Tibial artery (tissue), 4 donors: ENCODE measurements around the gene SAMD9.
"Not testable (repeated sequence)": the region's sequence is repeated elsewhere in the genome, so short reads cannot be mapped to it uniquely, and the experiment has no call there.

Experiments
- DNase-seq, 2 donors: peaks; one replicate each; pipeline ENCODE4 v3.0.0-alpha.2; 2019
- H3K27ac ChIP-seq, 2 donors: fragments of 200-600 bp; sonication (generic) in 1 of 2; 1 replicate in 1 of 2; 2 replicates in 1 of 2; pipeline ENCODE4 v1.5.1; 2018 to 2019; ENCODE audit warnings: mild to moderate bottlenecking in 1 of 2
- H3K27me3 ChIP-seq, 2 donors: fragments of 200-600 bp; sonication (generic) in 1 of 2; one replicate each; pipeline versions ENCODE4 v1.5.1 to v1.6.0; 2016 to 2019
- H3K36me3 ChIP-seq, 3 donors: fragments of 200-600 bp; sonication (generic) in 2 of 3; one replicate each; pipeline ENCODE4 v1.5.1; 2016 to 2019; ENCODE audit warnings: mild to moderate bottlenecking in 2 of 3
- H3K4me1 ChIP-seq, 4 donors: fragments of 200-600 bp; sonication (generic) in 2 of 4; 1 replicate in 3 of 4; 2 replicates in 1 of 4; pipeline ENCODE4 v1.5.1; 2016 to 2019
- H3K4me3 ChIP-seq, 2 donors: fragments of 200-600 bp; sonication (generic) in 1 of 2; 1 replicate in 1 of 2; 2 replicates in 1 of 2; pipeline ENCODE4 v1.5.1; 2018 to 2019; ENCODE audit warnings: mild to moderate bottlenecking in 2 of 2
- H3K9me3 ChIP-seq, 3 donors: fragments of 200-600 bp; sonication (generic) in 1 of 3; one replicate each; pipeline ENCODE4 v1.5.1; 2016 to 2019
- intact Hi-C: fragments of 100-400 bp; cut with DNase I; formaldehyde crosslinking; loops from one replicate; pipeline ENCODE4 v1.15.0; 2023; ENCODE audit warnings: low total_unique reads
- TF ChIP-seq, protein P1 (sequence below), 2 experiments: fragments of 200-600 bp in 1 of 2; fragments of 450-650 bp in 1 of 2; IDR thresholded peaks; one replicate each; pipeline ENCODE4 v1.5.1; 2017 to 2019; ENCODE audit warnings: antibody characterized with exemption in 2 of 2, mild to moderate bottlenecking in 1 of 2, moderate library complexity in 1 of 2

The SAMD9 gene

DNA sequence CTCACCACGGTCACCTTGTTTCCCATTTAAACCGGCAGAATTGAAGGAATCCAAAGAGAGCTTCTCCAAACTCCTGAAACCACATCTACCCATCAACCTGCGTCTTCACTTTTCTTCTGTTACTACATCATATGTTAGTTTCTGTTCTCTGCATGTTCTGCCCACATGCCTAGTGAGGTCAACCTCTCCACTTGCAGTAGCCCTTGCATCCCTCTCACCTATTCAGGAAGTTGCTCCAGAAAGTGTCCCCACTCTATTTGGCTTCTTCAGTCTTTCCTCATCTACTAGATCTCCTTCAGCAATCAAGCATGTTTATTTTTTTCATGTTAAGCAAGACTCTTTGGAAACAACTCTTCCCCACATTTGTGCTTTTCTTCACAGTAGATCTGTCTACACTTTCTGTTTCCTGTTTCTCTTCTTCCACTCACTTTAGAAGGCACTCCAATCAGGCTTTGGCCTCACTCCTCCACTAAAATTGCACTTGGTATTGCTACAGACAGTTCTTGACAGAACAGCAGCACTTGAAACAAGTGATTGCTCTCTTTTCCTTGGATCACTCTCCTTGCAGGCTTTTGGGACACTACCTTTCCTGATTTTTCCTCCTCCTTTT lies 22.9 kb upstream of the SAMD9 start:
- H3K27me3 ChIP-seq, result no peaks in the 10 kb centered on the region
- H3K4me3 ChIP-seq, result no peak overlapping the region
- intact Hi-C loops, result no loop called here
- peaks cover 0 to 45% (median 24%) of the 10 kb centered on the region in 3 donors for H3K9me3 ChIP-seq
- TF ChIP-seq, protein P1, sequence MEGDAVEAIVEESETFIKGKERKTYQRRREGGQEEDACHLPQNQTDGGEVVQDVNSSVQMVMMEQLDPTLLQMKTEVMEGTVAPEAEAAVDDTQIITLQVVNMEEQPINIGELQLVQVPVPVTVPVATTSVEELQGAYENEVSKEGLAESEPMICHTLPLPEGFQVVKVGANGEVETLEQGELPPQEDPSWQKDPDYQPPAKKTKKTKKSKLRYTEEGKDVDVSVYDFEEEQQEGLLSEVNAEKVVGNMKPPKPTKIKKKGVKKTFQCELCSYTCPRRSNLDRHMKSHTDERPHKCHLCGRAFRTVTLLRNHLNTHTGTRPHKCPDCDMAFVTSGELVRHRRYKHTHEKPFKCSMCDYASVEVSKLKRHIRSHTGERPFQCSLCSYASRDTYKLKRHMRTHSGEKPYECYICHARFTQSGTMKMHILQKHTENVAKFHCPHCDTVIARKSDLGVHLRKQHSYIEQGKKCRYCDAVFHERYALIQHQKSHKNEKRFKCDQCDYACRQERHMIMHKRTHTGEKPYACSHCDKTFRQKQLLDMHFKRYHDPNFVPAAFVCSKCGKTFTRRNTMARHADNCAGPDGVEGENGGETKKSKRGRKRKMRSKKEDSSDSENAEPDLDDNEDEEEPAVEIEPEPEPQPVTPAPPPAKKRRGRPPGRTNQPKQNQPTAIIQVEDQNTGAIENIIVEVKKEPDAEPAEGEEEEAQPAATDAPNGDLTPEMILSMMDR (IDR thresholded peaks at IDR 0.05), result no peak
- DNase-seq, result no peak
- H3K27ac ChIP-seq, result no peak overlapping the region
- H3K4me1 ChIP-seq, result peaks cover 0 to 2% (median 0%) of the 10 kb centered on the region in 4 donors
- H3K36me3 ChIP-seq, result peaks cover 93 to 96% (median 95%) of the 10 kb centered on the region in 3 donors

DNA sequence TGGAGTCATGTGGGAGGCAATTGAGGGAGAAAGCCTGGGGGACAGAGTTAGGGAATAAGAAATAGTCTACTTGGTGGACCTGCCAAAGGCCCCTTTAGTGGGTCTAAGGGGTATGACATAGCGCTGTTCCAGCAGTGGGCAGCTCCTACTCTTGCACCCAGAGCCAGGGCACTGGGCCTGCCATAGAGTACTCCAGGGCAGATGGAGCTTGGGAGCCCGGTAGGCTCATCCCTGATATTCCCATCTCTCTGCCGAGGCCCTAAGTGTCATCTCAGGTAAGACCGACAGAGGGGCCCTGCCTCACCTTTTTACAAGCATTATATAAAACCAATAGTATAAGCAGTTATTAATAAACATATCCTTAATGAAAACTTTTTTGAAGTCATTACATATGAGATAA lies 20.8 kb upstream of the SAMD9 start:
- Histone ChIP-seq H3K9me3 (peaks cover 0 to 66% (median 36%) of the 10 kb centered on the region in 3 donors), H3K4me3 (no peak overlapping the region), H3K4me1 (no peaks in the 10 kb centered on the region), H3K36me3 (peaks cover 88 to 97% (median 92%) of the 10 kb centered on the region in 3 donors), H3K27ac (no peak overlapping the region), H3K27me3 (no peaks in the 10 kb centered on the region)
- DNase-seq, result no peak
- TF ChIP-seq, protein P1 (IDR thresholded peaks at IDR 0.05), result no peak
- intact Hi-C loops, result no loop called here

- no peak for DNase-seq
- intact Hi-C loops, result no loop called here
- TF ChIP-seq, protein P1 (IDR thresholded peaks at IDR 0.05), result no peak
- no peak overlapping the region for H3K27ac ChIP-seq
- no peaks in the 10 kb centered on the region for H3K27me3 ChIP-seq
- peaks cover 33 to 41% (median 36%) of the 10 kb centered on the region in 3 donors for H3K36me3 ChIP-seq
- peaks cover 6 to 89% (median 62%) of the 10 kb centered on the region in 3 donors for H3K9me3 ChIP-seq
- no peaks in the 10 kb centered on the region for H3K4me1 ChIP-seq
- no peak overlapping the region for H3K4me3 ChIP-seq
These were observed 15.2 kb upstream of the SAMD9 start for GRCh38 chr7:93133005-93133404.

DNA sequence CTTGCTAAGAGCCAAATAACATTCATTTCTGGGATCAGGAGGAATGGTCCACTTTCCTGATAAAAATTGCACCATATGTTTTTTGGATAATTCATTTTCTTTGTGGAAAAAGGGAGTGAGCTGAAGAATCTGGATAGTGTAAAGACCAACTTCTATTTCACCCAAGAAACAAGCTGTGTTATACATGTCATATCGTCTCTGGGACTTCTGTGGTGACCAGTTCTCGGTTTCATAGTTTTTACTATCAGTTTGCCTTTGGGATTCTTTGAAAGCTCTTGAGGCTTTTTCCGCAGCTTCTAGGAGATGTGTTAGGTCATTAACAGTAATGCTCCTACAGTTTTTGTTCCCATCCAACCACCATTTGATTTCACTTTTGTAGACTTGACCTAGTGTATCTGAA lies 14.4 kb upstream of the SAMD9 start:
- no peak overlapping the region for H3K4me3 ChIP-seq
- no peak overlapping the region for H3K27ac ChIP-seq
- H3K27me3 ChIP-seq, result no peaks in the 10 kb centered on the region
- intact Hi-C loops, result no loop called here
- H3K9me3 ChIP-seq, result peaks cover 6 to 90% (median 64%) of the 10 kb centered on the region in 3 donors
- DNase-seq, result no peak
- no peaks in the 10 kb centered on the region for H3K4me1 ChIP-seq
- H3K36me3 ChIP-seq, result peaks cover 25 to 33% (median 28%) of the 10 kb centered on the region in 3 donors
- TF ChIP-seq, protein P1 (IDR thresholded peaks at IDR 0.05), result no peak

- H3K27ac ChIP-seq, DNase-seq, H3K4me3 ChIP-seq, H3K27me3 ChIP-seq, H3K36me3 ChIP-seq, H3K4me1 ChIP-seq, intact Hi-C loops: not testable (repeated sequence)
- H3K9me3 ChIP-seq, result peaks cover 0 to 40% (median 25%) of the 10 kb centered on the region in 3 donors
These were observed 9.2 kb upstream of the SAMD9 start for GRCh38 chr7:93126954-93127353.

- H3K4me3 ChIP-seq, H3K4me1 ChIP-seq, H3K36me3 ChIP-seq, DNase-seq, H3K27me3 ChIP-seq, intact Hi-C loops, H3K27ac ChIP-seq: not testable (repeated sequence)
- peaks cover 0 to 17% (median 9%) of the 10 kb centered on the region in 3 donors for H3K9me3 ChIP-seq
These were observed 5.8 kb upstream of the SAMD9 start for GRCh38 chr7:93123532-93123931.
